Activated B cell treated with CpG ODN at 0.5 μM for 24 hours (primary cell): ENCODE measurements around the gene CEACAM1. TPM values are rescaled to one million over a fixed set of nuclear protein-coding genes. Genes with fewer than 3 reads are reported as not detected.
"Not testable (repeated sequence)": the region's sequence is repeated elsewhere in the genome, so short reads cannot be mapped to it uniquely, and the experiment has no call there.

Experiments
- ATAC-seq: fragments of 200-7000 bp; cut with Tn5 transposase; one replicate; pipeline ENCODE4 v1.10.0; 2021; ENCODE audit warnings: low read depth, mild to moderate bottlenecking, moderate library complexity
- CTCF ChIA-PET: fragments of 350-600 bp; sonication (Branson Sonifier 250); formaldehyde crosslinking; loops from one replicate; lab custom pipeline; 2021; ENCODE audit warnings: antibody characterized with exemption; lab: Charles Lee
- POLR2A ChIA-PET: fragments of 350-600 bp; sonication (Branson Sonifier 250); formaldehyde crosslinking; loops from one replicate; lab custom pipeline; 2021; ENCODE audit warnings: antibody characterized with exemption; lab: Charles Lee
- DNase-seq: peaks from one replicate; pipeline ENCODE4 v3.0.0; 2022
- H3K27ac Mint-ChIP-seq: one replicate; pipeline ENCODE4 v1.8.0; 2020; ENCODE audit warnings: mixed read lengths
- H3K27me3 Mint-ChIP-seq: one replicate; pipeline ENCODE4 v1.8.0; 2021; ENCODE audit warnings: mixed read lengths
- H3K36me3 Mint-ChIP-seq: one replicate; pipeline ENCODE4 v1.8.0; 2021; ENCODE audit warnings: low read depth, mixed read lengths
- H3K4me1 Mint-ChIP-seq: one replicate; pipeline ENCODE4 v1.8.0; 2021; ENCODE audit warnings: mixed read lengths
- H3K4me3 Mint-ChIP-seq: one replicate; pipeline ENCODE4 v1.8.0; 2020; ENCODE audit warnings: mild to moderate bottlenecking, mixed read lengths
- H3K9me3 Mint-ChIP-seq: one replicate; pipeline ENCODE4 v1.8.0; 2020; ENCODE audit warnings: mixed read lengths
- CTCF ChIP-seq: fragments of 200-600 bp; IDR thresholded peaks from one replicate; pipeline ENCODE4 v1.8.0; 2022; ENCODE audit warnings: antibody characterized with exemption, mild to moderate bottlenecking
- intact Hi-C: fragments of 100-400 bp; cut with micrococcal nuclease; formaldehyde crosslinking; loops from one replicate; pipeline ENCODE4 v1.15.1; 2024
- total RNA-seq: library from RNA; stranded (reverse); gene quantifications from 2 replicates; pipeline ENCODE4 v1.2.3, GENCODE V29; 2022

The CEACAM1 gene
- total RNA-seq, 1 donor from 2014 or later: 9.4 TPM

- Mint-ChIP-seq H3K36me3 (no peaks in the 10 kb centered on the region), H3K27ac (no peak overlapping the region), H3K4me1 (peaks cover 11% of the 10 kb centered on the region), H3K9me3 (no peaks in the 10 kb centered on the region), H3K4me3 (no peak overlapping the region), H3K27me3 (peaks cover 30% of the 10 kb centered on the region)
- TF ChIP-seq CTCF: no peak
- ChIA-PET POLR2A (no interaction called here), CTCF (no interaction called here)
- DNase-seq: no peak
- no peak for ATAC-seq
- intact Hi-C loops: no loop called here
Measured at GRCh38 chr19:42560731-42561130, 32.5 kb upstream of the CEACAM1 start.

DNA sequence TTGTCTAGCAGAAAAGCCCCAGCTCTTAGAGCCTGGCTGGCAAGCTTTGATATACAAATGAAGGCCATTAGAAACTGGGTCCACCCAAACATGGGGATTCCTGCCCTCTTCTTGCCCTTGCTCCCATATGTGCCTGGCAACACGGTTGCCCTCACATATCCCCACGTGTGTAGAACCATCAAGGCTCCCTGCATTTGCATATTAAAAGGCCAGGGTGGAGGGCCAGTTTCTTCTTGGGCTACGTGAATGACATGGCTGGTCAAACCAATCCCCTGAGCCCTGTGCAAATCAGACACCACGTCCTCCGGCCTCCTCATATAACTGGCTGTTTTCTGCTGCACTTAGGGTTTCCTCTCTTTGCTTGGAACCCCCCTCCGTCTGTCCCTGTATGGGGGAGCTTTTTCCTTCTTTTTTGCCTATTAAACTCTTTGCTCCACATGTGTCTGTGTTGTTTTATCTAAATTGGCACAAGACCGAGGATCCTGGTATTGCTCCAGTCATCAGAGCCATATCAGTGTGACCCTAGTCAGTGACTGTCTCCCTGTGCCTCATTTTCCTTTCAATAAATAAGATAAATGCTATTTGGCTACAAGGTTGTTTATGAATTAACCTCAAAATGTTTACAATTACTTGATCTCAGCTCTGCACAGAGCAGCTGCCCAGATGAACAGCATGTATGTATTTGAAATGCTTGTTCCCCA, 30.3 kb upstream of the CEACAM1 start:
- DNase-seq: no peak
- Mint-ChIP-seq H3K27me3 (peaks cover 37% of the 10 kb centered on the region), H3K27ac (no peak overlapping the region), H3K4me1 (peaks cover 22% of the 10 kb centered on the region), H3K36me3 (no peaks in the 10 kb centered on the region), H3K9me3 (no peaks in the 10 kb centered on the region), H3K4me3 (no peak overlapping the region)
- ATAC-seq: no peak
- TF ChIP-seq CTCF: no peak
- POLR2A ChIA-PET: no interaction called here
- intact Hi-C loops: no loop called here
- CTCF ChIA-PET: no interaction called here

- CTCF ChIA-PET, H3K36me3 Mint-ChIP-seq, intact Hi-C loops, H3K9me3 Mint-ChIP-seq, POLR2A ChIA-PET, H3K27ac Mint-ChIP-seq, H3K4me3 Mint-ChIP-seq, DNase-seq, ATAC-seq: not testable (repeated sequence)
- Mint-ChIP-seq H3K27me3 (peaks cover 32% of the 10 kb centered on the region), H3K4me1 (peaks cover 18% of the 10 kb centered on the region)
Measured at GRCh38 chr19:42557386-42557871, 29.1 kb upstream of the CEACAM1 start.

- intact Hi-C loops: no loop called here
- DNase-seq: no peak
- CTCF ChIA-PET: no interaction called here
- ATAC-seq: no peak
- H3K36me3 Mint-ChIP-seq: no peaks in the 10 kb centered on the region
- TF ChIP-seq CTCF: no peak
- peaks cover 18% of the 10 kb centered on the region for H3K4me1 Mint-ChIP-seq
- POLR2A ChIA-PET: no interaction called here
- H3K27me3 Mint-ChIP-seq: peaks cover 30% of the 10 kb centered on the region
- H3K27ac Mint-ChIP-seq: no peak overlapping the region
- H3K9me3 Mint-ChIP-seq: no peaks in the 10 kb centered on the region
- no peak overlapping the region for H3K4me3 Mint-ChIP-seq
Measured at GRCh38 chr19:42555801-42556200, 27.5 kb upstream of the CEACAM1 start.

DNA sequence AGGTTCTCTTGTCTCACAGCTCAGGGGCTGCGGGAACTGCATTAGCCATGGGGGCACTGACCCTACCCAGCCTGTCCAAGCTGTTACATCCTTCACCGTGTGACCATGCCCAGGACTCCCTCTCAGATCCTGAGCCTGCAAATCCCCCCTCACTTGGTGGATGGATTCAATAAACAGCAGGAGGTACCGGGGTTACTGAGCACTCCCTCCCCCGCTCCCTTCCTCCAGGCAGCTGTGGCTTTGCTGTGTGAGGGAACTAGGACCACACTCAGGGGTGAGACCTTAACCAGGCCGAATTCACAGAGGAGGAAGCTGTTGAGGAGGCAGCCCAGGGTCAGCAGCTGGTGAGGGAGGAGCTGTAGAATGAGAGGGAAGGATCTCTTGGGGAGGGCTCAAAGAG, 27.0 kb upstream of the CEACAM1 start:
- ChIA-PET CTCF (no interaction called here), POLR2A (no interaction called here)
- Mint-ChIP-seq H3K27me3 (peaks cover 30% of the 10 kb centered on the region), H3K36me3 (no peaks in the 10 kb centered on the region), H3K4me3 (no peak overlapping the region), H3K27ac (no peak overlapping the region), H3K9me3 (no peaks in the 10 kb centered on the region), H3K4me1 (peaks cover 18% of the 10 kb centered on the region)
- no peak for TF ChIP-seq CTCF
- ATAC-seq: no peak
- intact Hi-C loops: no loop called here
- DNase-seq: no peak
